SH-SY5Y (cell line): ENCODE measurements around the gene NME5.

Experiments
- GATA2 ChIP-seq: IDR thresholded peaks from 2 replicates; pipeline ENCODE4 v1.6.1; 2011; ENCODE audit warnings: mild to moderate bottlenecking, low read depth, low read length
- GATA3 ChIP-seq: IDR thresholded peaks from 2 replicates; pipeline ENCODE4 v1.6.1; 2011; ENCODE audit warnings: low read depth, mild to moderate bottlenecking, low read length, moderate library complexity

- TF ChIP-seq GATA3 (no peak), GATA2 (no peak)
These were observed 33.5 kb downstream of the NME5 start for GRCh38 chr5:138105709-138106108.
